ENCODE data around the gene KIF26A.

KIF26A gene

GRCh38 chr14:104138098-104138717 lies at the start of gene KIF26A:
Gene KIF26A, plus strand, starts transcription at chr14:104138587. Its CDS starts 136 bp downstream, at chr14:104138723.
- no peak for FAIRE-seq

DNA sequence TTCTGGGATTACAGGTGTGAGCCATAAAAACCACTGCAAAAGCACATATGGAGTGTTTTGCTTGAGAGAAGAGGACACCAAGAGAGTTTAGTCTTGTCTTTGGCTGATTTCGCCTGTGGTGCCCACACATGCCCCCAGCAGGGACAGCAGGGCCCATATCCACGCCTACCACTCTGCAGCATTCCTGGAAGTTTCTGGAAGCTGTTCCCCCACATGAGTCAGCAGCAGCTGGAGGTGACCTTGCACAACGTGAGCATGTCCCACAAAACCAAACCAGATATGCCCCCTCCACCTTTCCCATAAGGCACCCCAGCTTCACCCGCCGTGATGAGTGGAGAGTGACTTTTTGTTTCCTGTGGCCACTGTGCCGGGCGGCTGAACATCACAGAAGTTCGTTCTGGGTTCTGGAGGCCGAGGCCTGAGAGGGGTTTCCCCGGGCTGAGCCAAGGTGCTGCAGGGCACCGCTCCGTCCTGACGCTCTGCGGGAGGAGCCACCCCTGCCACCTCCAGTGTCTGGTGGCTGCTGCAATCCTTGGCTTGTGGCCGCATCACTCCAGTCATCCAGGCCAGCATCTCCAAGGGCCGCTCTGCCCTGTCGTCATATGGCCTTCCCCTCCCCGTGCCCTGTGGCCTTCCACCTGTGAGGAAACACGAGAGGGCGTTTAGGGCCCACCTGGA lies 48.2 kb upstream of the KIF26A start:
- no peak for FAIRE-seq

DNA sequence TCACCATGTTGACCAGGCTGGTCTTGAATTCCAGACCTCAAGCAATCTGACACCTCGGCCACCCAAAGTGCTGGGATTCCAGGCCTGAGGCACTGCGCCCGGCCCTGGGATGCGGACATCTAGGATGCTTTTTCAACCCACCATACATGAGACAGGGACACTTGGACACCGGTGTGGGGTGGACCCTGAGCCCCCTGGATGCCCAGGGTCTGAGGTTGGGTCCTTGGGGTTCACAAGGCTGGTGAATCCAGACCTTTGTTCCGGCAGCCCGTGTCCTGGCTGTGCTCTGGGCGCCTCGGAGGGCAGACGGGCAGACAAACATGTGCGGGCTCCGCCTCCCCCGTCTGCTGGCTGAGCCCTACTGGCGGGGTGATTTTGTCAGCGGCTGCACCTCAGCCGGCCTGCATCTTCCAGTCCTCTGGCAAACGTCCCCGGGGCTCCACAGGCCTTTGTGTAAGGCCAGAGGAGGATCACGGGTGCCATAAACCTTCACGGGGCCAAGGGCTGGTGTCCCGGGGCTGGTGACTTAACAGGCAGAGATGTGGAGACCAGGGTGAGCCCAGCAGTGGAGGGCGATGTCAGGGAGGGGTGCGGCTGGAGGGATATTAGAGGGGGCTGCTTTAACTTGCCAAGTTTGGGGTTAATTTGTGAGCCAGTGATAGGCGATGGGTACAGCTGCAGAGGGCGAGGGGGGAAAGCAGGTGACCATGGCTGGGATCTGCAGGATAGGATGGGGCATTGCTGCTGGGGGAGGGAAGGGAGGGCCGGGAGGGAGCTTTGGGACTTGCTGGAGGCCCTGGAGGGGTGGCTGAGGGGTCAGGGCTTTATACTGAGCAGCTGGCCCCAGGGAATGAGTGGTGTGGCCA lies 47.1 kb upstream of the KIF26A start:
- FAIRE-seq, result no peak

GRCh38 chr14:104091927-104092771 lies 46.2 kb upstream of the KIF26A start:
- no peak for FAIRE-seq

DNA sequence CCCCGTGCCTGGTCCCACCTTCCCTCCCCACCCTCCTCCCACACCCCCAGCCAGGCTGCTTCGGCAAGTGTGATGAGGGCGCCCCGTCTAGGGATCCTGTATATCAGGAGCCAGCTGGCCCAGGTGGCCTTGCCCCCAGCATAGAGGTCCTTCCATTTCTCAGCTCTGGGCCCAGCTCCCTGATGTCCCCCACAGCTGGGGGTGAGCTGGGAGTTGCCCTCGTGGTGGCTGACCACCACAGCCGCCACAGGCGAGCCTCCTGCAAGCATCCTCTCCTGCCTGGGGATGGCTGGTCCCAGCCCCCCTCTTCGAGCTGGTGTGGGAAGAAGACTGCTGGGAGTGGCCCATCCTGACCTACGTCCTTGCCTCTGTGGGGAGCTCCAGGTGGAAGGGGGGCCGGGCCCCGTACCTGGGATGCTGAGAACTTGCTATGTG lies 45.4 kb upstream of the KIF26A start:
- no peak for FAIRE-seq

DNA sequence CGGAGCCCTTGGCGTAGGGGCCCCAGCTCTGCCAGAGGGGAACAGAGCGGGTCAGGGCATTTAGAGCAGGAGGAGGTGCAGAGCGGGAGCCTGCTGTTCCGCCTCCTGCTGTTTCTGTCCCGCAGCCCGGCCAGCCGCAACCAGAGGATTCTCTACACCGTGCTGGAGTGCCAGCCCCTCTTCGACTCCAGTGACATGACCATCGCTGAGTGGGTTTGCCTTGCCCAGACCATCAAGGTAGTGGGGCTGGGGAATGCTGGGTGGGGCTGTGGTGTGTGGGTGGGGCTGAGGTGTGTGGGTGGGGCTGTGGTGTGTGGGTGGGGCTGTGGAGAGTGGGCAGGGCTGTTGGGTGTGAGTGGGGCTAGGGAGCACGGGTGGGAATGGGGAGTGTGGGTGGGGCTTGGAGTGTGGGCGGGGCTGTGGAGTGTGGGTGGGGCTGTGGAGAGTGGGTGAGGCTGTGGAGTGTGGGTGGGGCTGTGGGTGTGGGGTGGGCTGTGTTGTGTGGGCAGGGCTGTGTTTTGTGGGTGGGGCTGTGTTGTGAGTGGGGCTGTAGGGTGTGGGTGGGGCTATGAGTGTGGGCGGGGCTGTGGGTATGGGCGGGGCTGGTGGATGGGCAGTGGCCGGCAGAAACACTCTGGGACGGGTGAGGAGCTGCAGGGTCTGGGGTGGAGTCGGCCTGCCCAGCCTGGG lies 44.9 kb upstream of the KIF26A start:
- FAIRE-seq, result no peak

DNA sequence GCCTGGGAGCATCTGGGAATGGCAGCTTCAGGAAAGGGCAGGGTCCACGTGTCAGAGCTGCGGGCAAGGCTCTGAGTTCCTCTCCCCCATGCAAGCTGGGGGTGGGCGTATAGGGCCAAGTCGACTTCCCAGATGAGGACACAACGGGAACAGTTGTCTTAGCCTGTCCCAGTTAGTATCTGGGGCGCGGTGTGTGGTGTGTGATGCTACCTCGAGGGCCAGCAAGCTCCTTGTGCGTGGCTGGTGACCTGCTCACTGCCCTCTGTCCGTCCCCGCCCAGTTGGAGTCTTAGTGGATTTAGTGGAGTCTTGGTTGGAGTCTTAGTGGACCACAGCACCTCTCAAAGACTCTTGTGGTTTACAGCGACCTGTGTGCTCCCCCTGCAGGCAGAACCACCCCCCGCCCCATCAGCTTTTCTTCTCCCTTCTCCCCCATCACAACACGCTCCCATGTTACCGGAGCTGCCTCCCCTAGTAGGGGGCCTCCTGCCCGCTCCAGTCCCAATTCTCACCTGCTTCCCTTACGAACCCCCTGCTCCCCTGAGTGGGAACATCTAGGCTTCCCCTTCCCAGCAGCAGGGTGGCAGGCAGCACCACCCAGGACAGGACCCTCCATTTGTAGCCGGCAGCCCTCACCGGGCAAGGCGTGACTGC lies 44.2 kb upstream of the KIF26A start:
- FAIRE-seq, result no peak

DNA sequence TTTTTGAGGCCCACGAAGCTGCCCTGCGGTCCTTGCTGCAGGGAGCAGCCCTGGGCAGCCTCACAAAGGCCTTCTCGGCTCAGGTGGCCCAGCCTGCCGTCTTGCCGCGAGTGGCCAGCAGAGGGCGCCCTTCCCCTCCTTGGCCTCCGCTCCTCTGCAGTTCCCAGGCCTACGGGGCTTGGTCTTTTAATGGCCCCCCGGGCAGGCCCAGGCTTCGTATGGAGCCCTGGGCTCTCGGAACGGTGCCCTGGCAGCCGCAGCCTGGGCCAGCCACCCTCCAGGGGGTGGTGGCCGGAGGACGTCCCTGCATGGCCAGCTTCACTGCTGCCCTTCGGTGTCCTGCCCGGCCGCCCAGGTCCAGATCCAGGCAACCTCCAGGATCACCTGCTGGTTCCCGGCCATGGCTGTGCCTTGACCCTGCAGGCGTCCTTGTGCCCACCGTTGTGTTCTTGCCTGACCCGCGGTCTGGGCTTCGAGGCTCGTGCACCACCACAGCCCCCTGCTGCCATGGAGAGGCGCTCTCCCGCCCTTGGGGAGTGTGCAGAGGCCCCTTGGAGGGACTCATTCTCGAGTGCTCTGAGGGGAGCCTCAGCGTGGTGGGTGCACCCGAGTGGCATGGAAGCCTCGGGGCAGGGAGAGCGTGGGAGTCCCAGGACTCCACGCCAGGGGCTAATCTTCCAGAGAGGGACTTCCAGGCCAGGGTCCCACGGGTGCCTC lies 43.5 kb upstream of the KIF26A start:
- FAIRE-seq, result no peak

DNA sequence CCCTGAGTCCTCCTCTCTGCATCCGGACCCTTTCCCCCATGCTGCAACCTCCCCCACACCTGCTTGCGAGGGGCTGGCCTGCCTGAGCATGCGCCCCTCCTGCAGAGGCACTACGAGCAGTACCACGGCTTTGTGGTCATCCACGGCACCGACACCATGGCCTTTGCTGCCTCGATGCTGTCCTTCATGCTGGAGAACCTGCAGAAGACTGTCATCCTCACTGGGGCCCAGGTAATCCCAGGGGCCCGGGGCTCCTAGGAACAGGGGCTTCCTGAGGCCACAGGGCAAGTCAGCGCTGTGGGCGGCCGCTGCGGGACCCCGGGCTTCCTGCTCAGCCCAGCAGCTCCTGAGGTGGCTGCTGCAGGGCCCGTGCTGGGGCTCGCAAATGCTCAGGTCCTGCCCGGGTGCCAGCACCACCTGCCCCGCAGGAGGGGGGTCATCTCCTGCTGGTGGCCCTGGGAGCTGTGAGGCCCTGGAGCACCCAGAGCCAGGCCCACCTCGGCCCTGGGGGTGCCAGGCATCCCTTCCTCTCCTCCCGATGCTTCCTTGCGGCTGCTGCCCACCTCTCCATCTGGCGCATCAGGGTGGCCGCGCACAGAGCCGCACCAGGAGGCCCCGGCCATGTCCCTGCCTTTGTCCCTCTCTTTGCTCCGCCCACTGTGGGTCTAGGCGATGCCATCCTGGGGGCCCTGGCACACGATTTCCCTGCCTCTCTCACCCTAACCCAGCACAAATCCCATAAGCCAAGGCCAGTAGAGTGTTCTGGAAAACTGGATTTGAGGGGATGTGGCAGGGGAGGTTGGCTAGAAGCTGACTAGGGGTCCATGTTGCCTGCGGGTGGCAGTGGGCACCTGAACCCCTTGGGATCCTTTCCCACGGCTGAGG lies 42.7 kb upstream of the KIF26A start:
- no peak for FAIRE-seq

GRCh38 chr14:104096318-104096717 lies 42.1 kb upstream of the KIF26A start:
- FAIRE-seq, result no peak

DNA sequence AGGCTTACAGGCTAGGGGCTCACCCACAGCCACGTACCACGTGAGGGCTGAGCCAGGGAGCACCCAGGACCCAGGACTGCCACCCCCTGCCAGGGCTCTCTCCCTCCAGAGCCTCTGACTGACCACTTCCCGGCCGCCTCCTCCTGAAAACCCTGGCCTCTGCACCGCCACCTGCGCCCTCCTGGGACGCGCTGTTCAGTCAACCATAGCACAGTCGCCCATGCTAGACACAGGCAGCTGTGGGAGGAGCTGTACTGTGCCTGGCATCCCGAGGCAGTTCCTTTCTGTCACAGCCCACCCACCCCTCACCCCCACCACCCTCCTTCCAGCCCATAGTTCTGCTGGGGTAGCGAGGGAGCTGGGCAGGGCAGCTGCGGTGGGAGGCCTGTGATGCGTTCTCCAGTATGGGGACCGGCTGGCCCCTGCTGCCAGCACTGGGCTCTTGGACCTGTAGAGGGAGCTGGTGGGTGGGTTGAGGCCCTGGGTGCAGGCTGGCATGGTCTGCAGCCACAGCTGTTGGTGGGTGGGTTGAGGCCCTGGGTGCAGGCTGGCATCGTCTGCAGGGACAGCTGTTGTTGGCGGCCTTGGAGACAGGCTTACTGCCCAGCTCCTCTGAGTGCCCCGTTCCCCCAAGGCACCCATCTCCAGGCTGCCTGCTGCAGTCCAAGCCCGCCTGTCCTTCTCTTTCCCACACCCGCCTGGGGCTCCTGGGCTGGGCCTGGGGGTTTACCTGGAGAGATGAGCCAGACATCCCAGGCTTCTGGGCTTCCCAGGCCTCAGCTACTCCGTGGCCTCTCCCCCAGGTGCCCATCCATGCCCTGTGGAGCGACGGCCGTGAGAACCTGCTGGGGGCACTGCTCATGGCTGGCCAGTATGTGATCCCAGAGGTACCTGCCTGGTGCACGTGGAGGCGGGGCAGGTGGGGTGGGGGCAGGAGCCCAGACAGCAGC lies 41.4 kb upstream of the KIF26A start:
- FAIRE-seq, result no peak

- no peak for FAIRE-seq
Observed at GRCh38 chr14:104098272-104099095, 39.9 kb upstream of the KIF26A start.

- FAIRE-seq, result no peak
Observed at GRCh38 chr14:104099096-104100041, 39.0 kb upstream of the KIF26A start.

- no peak for FAIRE-seq
Observed at GRCh38 chr14:104100171-104101085, 38.0 kb upstream of the KIF26A start.

- no peak for FAIRE-seq
Observed at GRCh38 chr14:104101086-104101621, 37.2 kb upstream of the KIF26A start.
